ENCODE measurements around the gene PCCA. TPM values are rescaled to one million over a fixed set of nuclear protein-coding genes. Genes with fewer than 3 reads are reported as not detected.

Gene PCCA
- total RNA-seq, 1 experiment from 2014 or later, result 16.1 TPM

DNA sequence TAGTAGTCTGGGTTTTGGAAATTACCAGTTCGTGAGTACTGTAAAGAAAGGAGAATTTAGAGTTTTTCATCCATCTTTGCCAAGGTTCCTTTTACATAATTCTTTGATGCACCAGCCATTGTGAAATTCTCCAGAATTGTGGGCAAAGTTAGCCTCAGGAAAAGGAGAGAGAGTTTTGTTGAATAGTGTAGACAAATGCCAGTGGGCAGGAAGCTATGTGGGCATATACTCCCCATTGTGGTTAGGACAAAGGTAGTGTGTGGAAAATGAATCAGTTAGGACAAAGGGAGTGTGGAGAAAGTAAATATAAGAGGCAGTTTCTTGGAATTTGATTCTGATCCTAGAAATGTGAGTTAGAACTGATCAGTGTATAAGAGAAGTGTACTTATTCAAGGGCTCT, 67.9 kb downstream of the PCCA start:
- H4K20me1 ChIP-seq (ENCODE audit: insufficient read depth), result no peaks in the 10 kb centered on the region
- H3K4me3 ChIP-seq, result no peak overlapping the region
- BruUV-seq (replicated peaks), result no TSS peak
- H3K36me3 ChIP-seq (ENCODE audit: low read depth), result no peaks in the 10 kb centered on the region
- ChIA-PET CTCF (no interaction called here), POLR2A (ENCODE audit: unreplicated experiment) (no interaction called here)
- H3F3A ChIP-seq (ENCODE audit: insufficient read depth, low read depth), result no peaks in the 10 kb centered on the region; the same call in 1 of the 2 replicates
- DNase-seq, result peak; percentile 3 to 37
- intact Hi-C loops (cut with micrococcal nuclease; ENCODE audit: unreplicated experiment), result no loop called here
- H3K9me2 ChIP-seq (ENCODE audit: insufficient read depth), result no peaks in the 10 kb centered on the region
- H3K27ac ChIP-seq, result no peak overlapping the region
- TF ChIP-seq, protein P1, sequence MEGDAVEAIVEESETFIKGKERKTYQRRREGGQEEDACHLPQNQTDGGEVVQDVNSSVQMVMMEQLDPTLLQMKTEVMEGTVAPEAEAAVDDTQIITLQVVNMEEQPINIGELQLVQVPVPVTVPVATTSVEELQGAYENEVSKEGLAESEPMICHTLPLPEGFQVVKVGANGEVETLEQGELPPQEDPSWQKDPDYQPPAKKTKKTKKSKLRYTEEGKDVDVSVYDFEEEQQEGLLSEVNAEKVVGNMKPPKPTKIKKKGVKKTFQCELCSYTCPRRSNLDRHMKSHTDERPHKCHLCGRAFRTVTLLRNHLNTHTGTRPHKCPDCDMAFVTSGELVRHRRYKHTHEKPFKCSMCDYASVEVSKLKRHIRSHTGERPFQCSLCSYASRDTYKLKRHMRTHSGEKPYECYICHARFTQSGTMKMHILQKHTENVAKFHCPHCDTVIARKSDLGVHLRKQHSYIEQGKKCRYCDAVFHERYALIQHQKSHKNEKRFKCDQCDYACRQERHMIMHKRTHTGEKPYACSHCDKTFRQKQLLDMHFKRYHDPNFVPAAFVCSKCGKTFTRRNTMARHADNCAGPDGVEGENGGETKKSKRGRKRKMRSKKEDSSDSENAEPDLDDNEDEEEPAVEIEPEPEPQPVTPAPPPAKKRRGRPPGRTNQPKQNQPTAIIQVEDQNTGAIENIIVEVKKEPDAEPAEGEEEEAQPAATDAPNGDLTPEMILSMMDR (conservative IDR thresholded peaks at IDR 0.05), result no peak
- TF ChIP-seq EZH2 (IDR thresholded peaks at IDR 0.05; ENCODE audit: low read depth), result no peak
- H2AFZ ChIP-seq, result no peak overlapping the region
- peaks cover 9% of the 10 kb centered on the region; the same call in 1 of the 2 replicates for H3K4me1 ChIP-seq (replicated peaks; ENCODE audit: insufficient read depth)
- no peaks in the 10 kb centered on the region for H3K9me3 ChIP-seq (ENCODE audit: insufficient read depth, low read depth)
- no peak overlapping the region for H3K4me2 ChIP-seq
- H3K27me3 ChIP-seq (ENCODE audit: insufficient read depth, low read depth), result no peaks in the 10 kb centered on the region
- no peaks in the 10 kb centered on the region for H3K79me2 ChIP-seq (ENCODE audit: low read depth)

DNA sequence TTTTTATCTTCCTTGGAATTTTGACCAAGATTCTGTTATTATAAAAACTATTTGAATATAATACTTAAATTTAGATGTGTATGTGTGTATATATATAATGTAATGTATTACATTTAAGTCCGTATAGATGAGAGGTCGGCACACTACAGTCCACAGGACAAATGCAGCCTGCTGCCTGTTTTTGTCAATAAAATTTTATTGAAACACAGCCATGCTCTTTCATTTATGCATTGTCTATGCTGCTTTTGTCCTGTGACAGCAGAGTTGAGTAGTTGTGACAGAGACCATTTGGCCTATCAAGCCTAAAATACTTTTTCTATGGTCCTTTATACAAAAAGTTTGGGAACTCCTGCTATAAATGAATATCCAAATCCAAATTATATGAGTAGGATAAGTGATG, 69.7 kb downstream of the PCCA start:
- peaks cover 9% of the 10 kb centered on the region; the same call in 1 of the 2 replicates for H3K4me1 ChIP-seq (replicated peaks; ENCODE audit: insufficient read depth)
- no peak overlapping the region for H2AFZ ChIP-seq
- BruUV-seq (replicated peaks), result no TSS peak
- no peaks in the 10 kb centered on the region for H3K9me2 ChIP-seq (ENCODE audit: insufficient read depth)
- no peaks in the 10 kb centered on the region for H3K79me2 ChIP-seq (ENCODE audit: low read depth)
- no peaks in the 10 kb centered on the region for H3K36me3 ChIP-seq (ENCODE audit: low read depth)
- H3K27me3 ChIP-seq (ENCODE audit: insufficient read depth, low read depth), result no peaks in the 10 kb centered on the region
- ChIA-PET CTCF (no interaction called here), POLR2A (ENCODE audit: unreplicated experiment) (no interaction called here)
- no peak for TF ChIP-seq EZH2 (IDR thresholded peaks at IDR 0.05; ENCODE audit: low read depth)
- TF ChIP-seq, protein P1 (conservative IDR thresholded peaks at IDR 0.05), result no peak
- no peaks in the 10 kb centered on the region for H3K9me3 ChIP-seq (ENCODE audit: insufficient read depth, low read depth)
- H3K4me2 ChIP-seq, result no peak overlapping the region
- no peaks in the 10 kb centered on the region; the same call in 1 of the 2 replicates for H3F3A ChIP-seq (ENCODE audit: insufficient read depth, low read depth)
- intact Hi-C loops (cut with micrococcal nuclease; ENCODE audit: unreplicated experiment), result no loop called here
- no peaks in the 10 kb centered on the region for H4K20me1 ChIP-seq (ENCODE audit: insufficient read depth)
- H3K27ac ChIP-seq, result no peak overlapping the region
- H3K4me3 ChIP-seq, result no peak overlapping the region
- no peak for DNase-seq

DNA sequence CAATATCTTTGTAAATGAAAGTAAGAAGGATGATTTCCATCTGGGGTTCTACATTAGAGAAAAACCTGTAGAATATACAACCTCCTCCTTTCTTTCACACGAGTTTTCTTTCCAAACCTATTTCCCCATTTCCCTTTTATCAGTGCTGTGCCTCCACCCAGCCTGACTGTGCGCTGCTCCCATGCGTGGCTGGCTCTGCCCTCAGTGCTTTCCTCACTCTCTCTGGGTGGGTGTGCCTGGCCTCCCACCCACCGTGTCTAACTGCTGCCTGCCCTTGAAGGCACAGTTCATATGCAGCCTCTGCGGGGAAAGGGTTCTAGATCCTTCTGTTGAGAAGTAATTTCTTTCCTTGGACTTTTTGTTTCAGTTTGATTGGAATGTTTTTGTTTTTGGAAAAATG, 70.7 kb downstream of the PCCA start:
- H3K27me3 ChIP-seq (ENCODE audit: insufficient read depth, low read depth), result no peaks in the 10 kb centered on the region
- H3K79me2 ChIP-seq (ENCODE audit: low read depth), result no peaks in the 10 kb centered on the region
- H3K4me1 ChIP-seq (replicated peaks; ENCODE audit: insufficient read depth), result peaks cover 9% of the 10 kb centered on the region; the same call in 1 of the 2 replicates
- no peaks in the 10 kb centered on the region for H3K9me2 ChIP-seq (ENCODE audit: insufficient read depth)
- BruUV-seq (replicated peaks), result no TSS peak
- no peaks in the 10 kb centered on the region for H3K9me3 ChIP-seq (ENCODE audit: insufficient read depth, low read depth)
- H3K36me3 ChIP-seq (ENCODE audit: low read depth), result no peaks in the 10 kb centered on the region
- intact Hi-C loops (cut with micrococcal nuclease; ENCODE audit: unreplicated experiment), result no loop called here
- no peaks in the 10 kb centered on the region for H4K20me1 ChIP-seq (ENCODE audit: insufficient read depth)
- H3K4me3 ChIP-seq, result no peak overlapping the region
- ChIA-PET POLR2A (ENCODE audit: unreplicated experiment) (no interaction called here), CTCF (no interaction called here)
- H3K4me2 ChIP-seq, result no peak overlapping the region
- no peak for DNase-seq
- H3F3A ChIP-seq (ENCODE audit: insufficient read depth, low read depth), result no peaks in the 10 kb centered on the region; the same call in 1 of the 2 replicates
- H3K27ac ChIP-seq, result no peak overlapping the region
- TF ChIP-seq, protein P1 (conservative IDR thresholded peaks at IDR 0.05), result no peak
- TF ChIP-seq EZH2 (IDR thresholded peaks at IDR 0.05; ENCODE audit: low read depth), result no peak
- no peak overlapping the region for H2AFZ ChIP-seq

Measured in PC-9 (cell line).